MM.1S (cell line): Measurements from ENCODE around the gene YBX2.

ENCODE experiments used
- EZH2 ChIP-seq: fragments of 300-600 bp; sonication (generic); optimal IDR thresholded peaks from 2 replicates; pipeline ENCODE3; 2017; ENCODE audit warnings: low read depth, mild to moderate bottlenecking, antibody characterized with exemption, low read length, mixed read lengths
- EZH2phosphoT487 ChIP-seq: fragments of 300-600 bp; sonication (generic); IDR thresholded peaks from 2 replicates; pipeline ENCODE4 v1.6.1; 2018; ENCODE audit warnings: antibody characterized with exemption, low read length
- TF ChIP-seq, protein P1 (sequence below): fragments of 300-600 bp; sonication (generic); IDR thresholded peaks from 2 replicates; pipeline ENCODE4 v1.5.1; 2016; ENCODE audit warnings: antibody characterized with exemption, low read length, mixed read lengths

DNA sequence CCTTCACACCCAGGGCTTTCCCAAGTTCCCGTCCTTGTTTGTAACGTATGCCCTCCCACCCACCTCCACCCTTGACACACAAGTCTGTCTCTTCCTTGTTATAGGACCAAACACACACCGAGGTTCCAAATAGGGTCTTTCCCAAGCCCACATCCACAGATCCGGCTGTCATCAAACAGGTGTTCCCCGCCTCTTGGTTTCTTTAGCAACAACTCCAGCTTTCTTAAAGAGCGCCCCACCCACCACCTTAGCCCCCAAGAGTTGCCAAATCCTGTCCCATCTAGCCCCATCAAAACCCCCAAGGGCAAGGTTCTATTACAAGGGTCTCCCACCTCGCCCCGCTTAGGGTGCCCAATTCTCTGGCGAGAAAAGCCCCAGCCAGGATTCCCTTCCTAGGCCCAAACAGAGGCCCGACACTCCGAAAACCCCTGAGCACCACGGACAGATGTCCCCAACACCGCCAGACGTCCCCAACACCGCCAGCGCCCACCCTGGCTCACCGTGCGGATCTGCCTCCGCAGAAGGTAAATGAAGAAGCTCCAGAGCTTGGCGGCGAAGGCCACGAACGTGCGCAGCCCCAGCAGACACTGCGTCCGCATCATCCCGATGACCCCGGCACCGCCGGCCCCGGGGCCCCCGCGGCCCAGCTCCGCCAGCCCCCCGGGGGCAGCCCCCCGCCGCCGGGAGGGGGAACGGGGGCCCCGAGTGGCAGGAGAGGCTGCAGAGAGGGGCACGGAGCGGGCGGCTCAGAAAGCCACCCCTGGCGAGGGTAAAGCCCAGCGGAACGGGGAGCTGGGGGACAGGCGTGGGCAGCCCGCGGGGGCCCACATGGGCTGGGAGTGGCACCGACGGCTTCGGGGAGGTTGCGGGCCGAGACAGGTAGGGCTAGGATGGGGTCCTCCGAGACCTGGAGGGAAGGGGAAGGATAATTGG, 43.5 kb downstream of the YBX2 start:
- no peak for TF ChIP-seq EZH2phosphoT487
- TF ChIP-seq, protein P1, sequence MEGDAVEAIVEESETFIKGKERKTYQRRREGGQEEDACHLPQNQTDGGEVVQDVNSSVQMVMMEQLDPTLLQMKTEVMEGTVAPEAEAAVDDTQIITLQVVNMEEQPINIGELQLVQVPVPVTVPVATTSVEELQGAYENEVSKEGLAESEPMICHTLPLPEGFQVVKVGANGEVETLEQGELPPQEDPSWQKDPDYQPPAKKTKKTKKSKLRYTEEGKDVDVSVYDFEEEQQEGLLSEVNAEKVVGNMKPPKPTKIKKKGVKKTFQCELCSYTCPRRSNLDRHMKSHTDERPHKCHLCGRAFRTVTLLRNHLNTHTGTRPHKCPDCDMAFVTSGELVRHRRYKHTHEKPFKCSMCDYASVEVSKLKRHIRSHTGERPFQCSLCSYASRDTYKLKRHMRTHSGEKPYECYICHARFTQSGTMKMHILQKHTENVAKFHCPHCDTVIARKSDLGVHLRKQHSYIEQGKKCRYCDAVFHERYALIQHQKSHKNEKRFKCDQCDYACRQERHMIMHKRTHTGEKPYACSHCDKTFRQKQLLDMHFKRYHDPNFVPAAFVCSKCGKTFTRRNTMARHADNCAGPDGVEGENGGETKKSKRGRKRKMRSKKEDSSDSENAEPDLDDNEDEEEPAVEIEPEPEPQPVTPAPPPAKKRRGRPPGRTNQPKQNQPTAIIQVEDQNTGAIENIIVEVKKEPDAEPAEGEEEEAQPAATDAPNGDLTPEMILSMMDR, result no peak
- no peak for TF ChIP-seq EZH2
